GM21723 (cell line): ENCODE data around the gene METTL23.
"Not testable (repeated sequence)": the region's sequence is repeated elsewhere in the genome, so short reads cannot be mapped to it uniquely, and the experiment has no call there.

Experiments used
- ATAC-seq: cut with Tn5 transposase; IDR thresholded peaks from one replicate; pipeline ENCODE4 v1.9.1; 2021; ENCODE audit warnings: mild to moderate bottlenecking, moderate library complexity; ENCODE audit not compliant: unreplicated experiment

METTL23 gene

GRCh38 chr17:76713765-76714164 lies 12.9 kb upstream of the METTL23 start:
- ATAC-seq = no peak

GRCh38 chr17:76714336-76714735 lies 12.3 kb upstream of the METTL23 start:
- no peak for ATAC-seq

- no peak for ATAC-seq
Measured at GRCh38 chr17:76714822-76715495, 11.7 kb upstream of the METTL23 start.

- ATAC-seq = no peak
Measured at GRCh38 chr17:76715496-76715830, 11.2 kb upstream of the METTL23 start.

GRCh38 chr17:76716146-76716838 lies 10.3 kb upstream of the METTL23 start:
- ATAC-seq = no peak

- ATAC-seq = no peak
Measured at GRCh38 chr17:76716839-76717215, 9.8 kb upstream of the METTL23 start.

- no peak for ATAC-seq
Measured at GRCh38 chr17:76718516-76718915, 8.1 kb upstream of the METTL23 start.

- no peak for ATAC-seq
Measured at GRCh38 chr17:76720211-76720610, 6.4 kb upstream of the METTL23 start.

GRCh38 chr17:76720941-76721340 lies 5.7 kb upstream of the METTL23 start:
- no peak for ATAC-seq

- no peak for ATAC-seq
Measured at GRCh38 chr17:76721463-76721862, 5.2 kb upstream of the METTL23 start.

GRCh38 chr17:76722279-76722678 lies 4.4 kb upstream of the METTL23 start:
- ATAC-seq = no peak

GRCh38 chr17:76722977-76723376 lies 3.7 kb upstream of the METTL23 start:
- ATAC-seq = not testable (repeated sequence)

GRCh38 chr17:76723812-76724211 lies 2.8 kb upstream of the METTL23 start:
- no peak for ATAC-seq

- peak; percentile 25 for ATAC-seq
Measured at GRCh38 chr17:76725580-76726230, 934 bp upstream of the METTL23 start.

- ATAC-seq = peak; percentile 71
Measured at GRCh38 chr17:76726231-76726775, 336 bp upstream of the METTL23 start, which contains the start of gene JMJD6. Gene JMJD6 (minus strand): TSS chr17:76726606. CDS start chr17:76726475, 131 bp downstream.

- ATAC-seq = no peak
Measured at GRCh38 chr17:76727745-76728456, 1.3 kb downstream of the METTL23 start.

- not testable (repeated sequence) for ATAC-seq
Measured at GRCh38 chr17:76731800-76732733, 5.4 kb downstream of the METTL23 start.

GRCh38 chr17:76732734-76733617 lies 6.3 kb downstream of the METTL23 start:
- no peak for ATAC-seq

GRCh38 chr17:76733618-76733957 lies 6.9 kb downstream of the METTL23 start:
- ATAC-seq = no peak
